GM21367 (cell line): Measurements from ENCODE around the gene WDR20.

Source experiments
- ATAC-seq: cut with Tn5 transposase; IDR thresholded peaks from one replicate; pipeline ENCODE4 v1.9.1; 2021; ENCODE audit not compliant: unreplicated experiment

Gene WDR20

DNA sequence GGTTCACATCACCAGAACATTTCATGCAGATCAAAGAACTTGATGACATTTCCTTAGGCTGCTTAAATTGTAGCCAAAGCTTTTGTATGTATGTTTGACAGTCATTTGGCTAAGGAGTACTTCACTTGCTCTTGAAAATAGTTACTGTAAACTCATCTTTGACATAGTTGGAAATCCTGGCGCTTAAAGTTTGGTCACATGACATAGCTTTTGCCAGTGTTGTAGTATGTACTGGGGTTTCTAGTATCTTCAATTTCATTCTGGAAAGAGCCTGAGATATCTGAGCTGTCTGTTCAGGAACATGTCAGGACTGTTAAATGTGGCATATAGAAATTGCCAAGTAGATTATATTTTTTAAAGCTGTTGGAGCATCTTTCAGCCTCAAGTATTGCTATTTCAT is 55.7 kb downstream of the WDR20 start:
- ATAC-seq, result no peak

DNA sequence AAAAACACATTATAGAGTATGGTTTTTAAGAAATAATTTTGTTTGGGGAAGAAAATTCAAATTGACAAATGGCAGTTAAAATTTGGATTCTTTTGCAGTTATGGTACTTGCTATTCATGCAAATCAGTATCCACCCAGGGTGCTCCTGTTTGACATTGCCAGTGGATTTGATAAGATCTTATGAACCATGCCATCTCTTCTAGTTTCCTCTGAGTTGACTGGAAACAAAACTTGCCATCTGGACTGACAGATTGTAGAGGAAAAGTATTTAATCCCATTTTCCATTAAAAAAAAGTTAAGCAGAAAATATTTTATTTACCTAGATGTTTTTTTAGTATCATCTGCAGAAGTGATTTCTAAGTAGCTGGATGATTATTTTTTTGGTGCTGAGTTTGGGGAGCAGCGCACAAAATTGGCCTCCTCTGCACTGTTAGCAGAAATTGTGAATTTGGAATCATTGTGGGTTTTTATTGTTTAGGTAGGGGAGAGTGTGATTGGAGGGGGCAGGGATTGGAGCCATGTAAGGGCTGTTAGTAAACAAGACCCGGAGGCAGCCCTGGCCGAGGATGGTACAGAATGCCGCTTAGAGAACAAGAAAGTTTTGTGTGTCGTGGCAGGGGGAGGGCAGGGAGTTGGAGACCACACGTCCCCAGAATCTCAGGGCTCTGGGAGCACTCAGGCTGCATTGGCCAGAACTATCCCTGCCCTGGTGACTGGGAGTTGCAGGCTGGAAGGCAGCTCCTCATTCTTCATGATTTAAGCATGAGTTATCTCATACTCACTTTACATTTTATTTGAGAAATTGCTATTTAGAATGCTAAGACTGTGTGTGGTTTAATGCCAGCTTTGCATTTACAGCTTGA is 56.6 kb downstream of the WDR20 start:
- ATAC-seq, result no peak

DNA sequence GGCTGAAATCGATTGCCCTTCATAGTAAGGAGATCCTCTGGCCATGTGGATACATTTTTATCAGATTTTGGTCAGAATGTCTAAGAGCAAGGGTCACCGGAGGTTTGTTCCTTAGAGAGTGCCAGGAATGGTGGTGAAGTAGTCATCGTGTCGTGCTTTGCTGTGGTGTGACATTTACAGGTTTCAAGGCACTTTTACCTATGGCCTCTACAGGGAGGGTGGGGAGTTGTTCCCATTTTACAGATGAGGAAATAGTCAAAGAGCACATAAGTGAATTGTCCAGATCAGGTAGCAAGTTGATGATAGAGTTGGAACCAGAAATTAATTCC is 57.2 kb downstream of the WDR20 start:
- ATAC-seq, result no peak

DNA sequence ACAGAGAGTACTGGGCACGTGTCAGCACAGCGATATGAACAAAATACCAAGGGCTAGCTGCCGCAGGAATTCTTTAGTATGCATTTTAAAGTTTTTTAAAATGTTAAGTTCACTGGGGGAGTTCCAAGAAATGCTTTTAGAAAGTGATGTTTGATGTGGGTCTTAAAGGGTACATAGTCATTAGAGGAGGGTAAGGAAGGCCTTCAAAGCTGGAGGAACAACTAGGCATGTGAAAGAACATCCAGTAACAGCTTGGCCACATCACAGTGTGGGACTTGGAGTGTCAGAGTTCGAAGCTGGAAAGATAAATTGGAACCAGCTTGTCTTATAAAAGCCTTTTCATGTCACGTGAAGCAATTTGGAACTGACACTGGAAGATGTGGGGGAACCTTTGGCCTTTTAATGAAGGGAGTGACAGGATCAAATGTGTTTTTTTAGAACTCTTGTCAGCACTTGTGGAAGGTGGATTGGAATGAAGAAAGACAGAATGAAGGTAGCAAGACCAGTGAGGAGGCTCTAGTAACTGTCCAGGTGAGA is 57.7 kb downstream of the WDR20 start:
- no peak for ATAC-seq

DNA sequence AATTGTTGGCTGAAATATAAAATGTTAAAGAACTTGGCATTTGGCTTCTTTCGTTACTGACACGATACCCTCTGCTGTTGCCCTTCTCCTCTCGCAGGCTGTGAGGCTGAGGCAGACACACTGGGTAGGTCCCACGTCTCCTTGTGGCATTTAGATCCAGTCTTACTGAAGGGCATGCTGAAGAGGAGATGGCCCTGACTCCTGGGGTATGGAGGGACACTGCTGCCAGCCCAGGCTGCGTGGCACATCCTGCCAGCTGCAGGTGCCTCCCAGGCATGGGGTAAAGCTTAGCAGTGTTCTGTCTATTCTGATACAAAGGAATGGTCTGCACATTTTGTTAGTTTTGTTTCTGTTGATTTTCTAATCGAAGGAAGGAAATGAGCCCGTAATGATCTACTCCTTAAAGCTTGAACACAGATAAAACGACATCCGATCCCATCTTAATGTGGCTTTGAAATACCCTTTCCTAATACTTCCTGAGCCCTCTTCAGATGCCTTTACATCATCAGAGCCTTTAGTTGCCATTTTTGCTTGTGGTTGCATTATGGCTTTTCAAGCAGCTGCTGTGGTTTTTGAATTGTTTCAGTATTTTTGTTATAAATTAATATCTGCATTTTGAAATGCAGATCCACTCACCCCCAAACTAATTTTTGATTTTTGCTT is 61.1 kb downstream of the WDR20 start:
- no peak for ATAC-seq

DNA sequence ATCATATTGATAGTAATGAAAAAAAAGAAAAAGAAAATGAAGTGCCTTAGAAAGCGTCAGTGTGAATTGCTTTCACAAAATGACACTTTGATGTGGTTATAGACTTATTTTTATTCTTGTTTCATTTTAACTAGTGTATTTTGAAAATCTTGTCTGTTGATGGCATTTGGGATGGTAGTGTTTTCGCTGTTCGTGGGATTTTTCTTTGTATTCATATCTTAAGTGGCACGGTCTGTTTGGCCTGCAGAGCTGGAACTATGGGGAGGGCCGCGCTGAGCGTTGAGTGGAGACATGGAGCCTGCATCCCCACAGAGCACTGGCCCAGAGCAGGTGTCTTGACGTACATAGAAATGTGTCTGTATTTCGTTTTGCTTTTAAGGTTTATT is 61.6 kb downstream of the WDR20 start:
- no peak for ATAC-seq

DNA sequence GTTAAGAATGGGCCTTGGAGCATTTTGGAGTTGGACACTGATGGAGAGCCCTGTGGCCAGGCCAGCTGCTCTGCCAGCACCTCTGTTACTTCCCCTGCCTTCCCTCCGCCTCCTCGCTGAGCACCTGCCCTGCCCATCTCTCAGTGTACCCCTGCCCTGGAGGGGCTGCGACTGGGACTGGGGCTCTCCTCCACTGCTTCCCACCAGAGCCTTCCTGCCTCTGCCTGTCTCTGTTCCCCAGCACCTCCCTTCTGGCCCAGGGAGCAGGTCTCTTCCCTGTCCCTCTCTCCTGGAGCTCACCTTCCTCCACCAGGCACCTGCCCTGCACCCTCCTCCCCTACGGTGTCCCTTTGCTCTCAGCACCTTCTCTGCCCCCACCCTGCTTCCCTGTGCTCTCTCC is 62.1 kb downstream of the WDR20 start:
- ATAC-seq, result no peak

DNA sequence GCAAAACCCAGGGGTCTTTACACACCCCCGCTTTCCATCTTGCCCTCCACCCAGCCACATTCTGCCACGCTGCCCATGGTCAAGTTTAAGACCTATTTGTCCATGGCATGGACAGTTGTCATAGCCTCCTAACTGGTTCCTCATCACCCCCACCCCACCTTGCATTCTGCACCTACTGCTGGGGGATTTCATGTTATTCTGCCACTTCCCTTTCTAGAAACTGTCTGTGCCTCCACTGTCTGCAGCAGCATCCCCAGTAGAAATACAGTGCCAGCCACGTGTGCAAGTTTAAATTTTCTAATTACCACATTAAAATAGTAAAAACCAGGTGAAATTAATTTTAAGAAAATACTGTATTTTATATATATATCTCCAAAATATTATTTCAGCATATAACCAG is 63.2 kb downstream of the WDR20 start:
- ATAC-seq, result no peak

DNA sequence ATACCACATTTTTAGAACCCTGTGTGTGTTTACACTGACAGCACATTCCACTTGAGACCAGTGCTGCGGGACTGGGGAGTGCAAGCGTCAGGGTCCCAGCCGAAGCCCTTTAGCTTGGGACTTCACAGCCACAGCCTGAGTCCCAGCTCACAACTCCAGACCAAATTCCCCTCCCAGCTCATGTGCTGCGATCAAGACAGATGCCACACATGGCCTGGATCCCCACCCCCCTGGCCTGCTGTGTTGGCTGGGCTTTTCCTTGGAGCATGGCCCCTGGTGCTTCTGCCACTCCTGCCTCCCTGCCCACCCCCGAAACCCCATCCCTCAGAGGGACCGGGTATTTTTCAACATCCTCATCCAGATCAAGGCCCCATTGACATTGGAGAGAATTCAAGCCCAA is 63.7 kb downstream of the WDR20 start:
- ATAC-seq, result no peak

DNA sequence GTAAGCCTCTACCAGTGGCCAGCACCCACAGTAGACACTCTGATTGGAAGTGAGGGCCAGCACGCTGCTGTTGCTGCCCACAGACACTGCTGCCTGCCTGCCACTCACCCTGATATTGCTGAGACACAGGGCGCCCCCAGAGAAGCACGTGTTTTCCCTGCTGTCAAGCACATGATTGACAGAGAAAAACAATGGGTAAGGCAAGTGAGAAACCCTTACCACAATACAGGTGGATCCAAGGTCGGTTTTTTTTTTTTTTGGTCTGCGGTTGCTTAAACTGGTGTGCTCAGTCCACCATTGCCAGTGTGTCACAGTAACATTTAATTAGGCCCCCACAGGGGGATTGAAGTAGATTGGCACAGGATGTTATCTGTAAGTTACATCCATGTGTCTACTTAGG is 65.9 kb downstream of the WDR20 start:
- ATAC-seq, result no peak

DNA sequence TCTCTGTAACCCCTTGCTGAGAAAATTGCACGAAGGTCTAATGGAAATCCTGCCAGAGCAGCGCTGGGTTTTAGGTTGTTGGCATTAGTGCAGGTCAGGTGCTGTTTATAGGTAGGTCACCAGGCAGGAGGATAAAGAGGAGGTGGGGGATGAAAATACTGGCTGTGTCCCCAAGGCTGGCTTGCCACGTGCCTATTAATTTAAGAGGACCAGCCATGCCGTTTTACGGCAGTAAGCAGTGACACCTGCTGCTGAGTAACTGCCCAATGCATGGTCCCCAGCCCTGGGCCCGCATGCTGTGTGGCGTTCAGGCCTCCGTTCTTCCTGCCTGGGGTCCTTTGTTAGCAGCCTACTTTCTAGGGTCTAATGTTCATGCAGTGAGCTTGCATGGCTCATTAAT is 67.2 kb downstream of the WDR20 start:
- ATAC-seq, result no peak

DNA sequence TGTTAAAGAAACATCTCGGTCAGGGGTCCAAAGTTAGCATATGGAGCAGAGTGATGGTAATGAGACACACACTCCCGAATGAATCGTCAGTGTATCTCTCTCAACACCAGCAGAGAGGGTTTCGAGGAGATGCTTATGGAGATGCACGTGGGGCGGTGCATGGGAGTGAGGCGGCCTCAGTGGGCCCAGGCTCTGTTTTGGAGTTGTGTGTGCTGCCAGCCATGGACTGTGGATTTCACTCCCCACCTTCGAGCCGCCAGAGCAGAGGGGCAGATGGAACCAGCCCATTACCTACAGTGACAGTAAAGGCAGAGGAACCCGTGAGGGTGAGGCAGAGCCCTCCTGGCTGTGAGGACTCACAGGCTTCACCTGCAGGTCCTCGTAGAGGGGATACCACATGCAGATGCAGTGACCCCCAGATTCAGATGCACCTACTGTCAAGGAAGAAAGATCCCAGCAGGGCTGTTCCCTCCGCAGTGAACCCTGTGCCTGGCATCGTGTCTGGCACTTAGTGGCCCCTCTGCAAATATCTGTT is 68.2 kb downstream of the WDR20 start:
- no peak for ATAC-seq

DNA sequence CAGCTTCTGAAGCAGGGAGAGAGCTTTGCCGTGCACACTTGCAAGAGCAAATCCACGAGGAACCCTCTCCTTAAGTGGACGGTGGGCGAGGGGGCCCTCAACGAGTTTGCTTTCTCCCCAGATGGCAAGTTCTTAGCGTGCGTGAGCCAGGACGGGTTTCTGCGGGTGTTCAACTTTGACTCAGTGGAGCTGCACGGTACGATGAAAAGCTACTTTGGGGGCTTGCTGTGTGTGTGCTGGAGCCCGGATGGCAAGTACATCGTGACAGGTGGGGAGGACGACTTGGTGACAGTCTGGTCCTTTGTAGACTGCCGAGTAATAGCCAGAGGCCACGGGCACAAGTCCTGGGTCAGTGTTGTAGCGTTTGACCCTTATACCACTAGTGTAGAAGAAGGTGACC is 69.0 kb downstream of the WDR20 start:
- ATAC-seq, result no peak

DNA sequence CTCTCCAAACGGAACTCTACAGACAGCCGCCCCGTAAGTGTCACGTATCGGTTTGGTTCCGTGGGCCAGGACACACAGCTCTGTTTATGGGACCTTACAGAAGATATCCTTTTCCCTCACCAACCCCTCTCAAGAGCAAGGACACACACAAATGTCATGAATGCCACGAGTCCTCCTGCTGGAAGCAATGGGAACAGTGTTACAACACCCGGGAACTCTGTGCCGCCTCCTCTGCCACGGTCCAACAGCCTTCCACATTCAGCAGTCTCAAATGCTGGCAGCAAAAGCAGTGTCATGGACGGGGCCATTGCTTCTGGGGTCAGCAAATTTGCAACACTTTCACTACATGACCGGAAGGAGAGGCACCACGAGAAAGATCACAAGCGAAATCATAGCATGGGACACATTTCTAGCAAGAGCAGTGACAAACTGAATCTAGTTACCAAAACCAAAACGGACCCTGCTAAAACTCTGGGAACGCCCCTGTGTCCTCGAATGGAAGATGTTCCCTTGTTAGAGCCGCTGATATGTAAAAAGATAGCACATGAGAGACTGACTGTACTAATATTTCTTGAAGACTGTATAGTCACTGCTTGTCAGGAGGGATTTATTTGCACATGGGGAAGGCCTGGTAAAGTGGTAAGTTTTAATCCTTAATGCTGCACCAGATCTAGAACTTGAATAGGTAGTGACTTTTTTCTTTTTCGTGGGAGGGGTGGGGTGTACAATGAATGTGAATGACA is 69.7 kb downstream of the WDR20 start:
- ATAC-seq, result no peak

DNA sequence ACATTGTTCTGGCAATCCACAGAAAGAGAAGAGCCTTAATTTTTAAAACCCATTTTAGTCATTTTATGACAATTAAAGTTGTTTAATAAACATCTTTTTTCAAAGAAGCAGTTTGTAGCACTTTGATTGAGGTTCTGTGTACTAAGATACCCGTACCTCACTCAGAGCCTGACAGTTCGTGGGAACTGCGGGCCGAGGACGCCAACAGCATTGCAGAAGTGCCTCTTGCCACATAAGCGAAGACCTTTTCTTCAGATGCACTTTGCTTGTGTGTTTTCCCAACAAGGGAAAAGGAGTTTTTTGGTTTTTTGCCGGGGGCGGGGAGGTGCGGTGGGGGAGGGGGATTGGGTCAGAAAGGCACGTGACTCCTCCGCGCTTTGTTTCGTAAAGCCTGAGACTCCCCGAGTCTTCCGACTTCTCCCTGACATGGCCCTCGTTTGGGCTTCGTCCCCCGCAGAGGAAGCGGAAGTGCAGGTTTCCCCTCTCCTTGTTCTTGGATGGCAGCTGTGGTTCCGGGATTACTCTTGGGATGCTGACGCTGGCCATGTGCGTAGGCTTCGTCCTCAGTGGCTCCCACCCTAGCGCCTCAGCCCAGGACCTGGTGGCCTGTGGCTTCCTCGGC is 70.8 kb downstream of the WDR20 start:
- ATAC-seq, result no peak

DNA sequence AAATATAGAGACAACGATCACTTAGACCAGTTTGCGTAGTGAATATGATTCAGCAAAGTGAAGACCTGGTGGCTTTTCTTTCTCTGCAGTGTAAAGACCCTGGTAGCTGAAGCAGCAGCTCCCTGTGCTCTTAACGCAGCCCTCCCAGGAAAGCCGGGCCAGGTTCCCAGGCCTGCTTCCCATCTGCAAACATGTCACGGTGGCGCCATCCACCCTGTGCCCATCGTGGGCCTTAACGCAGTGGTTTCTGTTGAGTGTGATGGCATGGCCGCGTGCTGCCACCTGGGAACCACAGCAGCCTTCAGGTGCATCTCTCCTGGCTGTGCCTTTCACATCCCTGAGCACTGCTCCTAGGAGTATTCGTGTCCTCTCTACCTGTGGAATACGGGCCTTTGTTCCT is 71.5 kb downstream of the WDR20 start:
- no peak for ATAC-seq

DNA sequence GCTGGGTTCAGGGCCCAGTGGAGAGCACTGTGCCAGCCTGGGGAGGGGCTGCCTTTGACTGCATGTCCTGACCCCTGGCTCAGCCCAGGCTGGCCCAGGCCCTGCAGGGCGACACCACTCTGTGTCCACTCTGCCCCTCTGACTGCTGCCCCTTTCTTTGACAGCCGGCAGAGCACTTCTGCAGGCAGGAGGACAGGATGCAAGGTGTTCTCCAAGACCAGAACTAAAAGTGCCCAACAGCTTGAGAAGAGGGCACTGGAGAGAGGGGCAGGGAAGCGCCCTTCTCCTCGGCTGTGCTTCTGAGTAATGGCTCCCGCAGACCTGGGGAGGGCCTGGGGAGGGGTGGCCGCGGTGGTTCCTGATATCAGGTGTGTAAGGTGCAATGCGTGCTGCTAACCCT is 72.7 kb downstream of the WDR20 start:
- no peak for ATAC-seq

DNA sequence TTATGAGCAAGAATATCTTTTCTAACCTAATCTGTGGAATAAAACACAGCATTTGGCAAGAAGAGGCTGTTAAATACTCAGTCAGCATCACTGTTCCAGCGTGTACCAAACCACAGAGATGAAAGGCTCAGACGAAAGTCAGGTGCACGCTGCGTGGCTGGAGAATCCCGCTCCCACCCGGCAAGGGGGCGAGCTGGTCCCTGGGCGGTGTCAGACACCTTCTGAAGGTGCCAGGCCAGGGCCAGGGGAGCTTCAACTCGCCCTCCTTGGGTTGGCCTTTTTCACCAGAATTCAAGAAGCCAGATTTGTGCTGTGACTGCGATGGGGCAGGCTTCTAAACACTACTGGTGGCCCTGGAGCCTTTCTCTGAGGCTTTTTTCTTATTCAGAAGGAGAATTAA is 73.1 kb downstream of the WDR20 start:
- no peak for ATAC-seq

DNA sequence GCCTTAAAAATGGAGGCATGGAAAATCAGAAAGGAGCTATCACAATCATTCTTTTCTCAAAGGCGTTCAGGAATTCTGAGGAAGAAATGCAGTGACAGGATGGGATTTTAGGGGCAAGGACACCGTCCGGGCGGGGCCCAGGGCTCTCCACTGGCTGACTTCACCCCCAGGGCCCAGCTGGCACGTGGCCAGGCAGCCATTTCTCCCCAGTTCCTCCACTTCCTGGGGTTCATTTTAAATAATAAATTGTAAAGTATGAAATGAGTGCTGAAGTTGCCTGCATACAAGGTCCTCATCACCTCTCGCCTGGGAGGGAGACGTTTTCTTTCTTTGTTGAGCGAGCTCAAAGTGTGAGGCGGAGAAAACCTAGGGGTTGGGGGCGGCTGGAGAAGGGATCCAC is 73.8 kb downstream of the WDR20 start:
- no peak for ATAC-seq

DNA sequence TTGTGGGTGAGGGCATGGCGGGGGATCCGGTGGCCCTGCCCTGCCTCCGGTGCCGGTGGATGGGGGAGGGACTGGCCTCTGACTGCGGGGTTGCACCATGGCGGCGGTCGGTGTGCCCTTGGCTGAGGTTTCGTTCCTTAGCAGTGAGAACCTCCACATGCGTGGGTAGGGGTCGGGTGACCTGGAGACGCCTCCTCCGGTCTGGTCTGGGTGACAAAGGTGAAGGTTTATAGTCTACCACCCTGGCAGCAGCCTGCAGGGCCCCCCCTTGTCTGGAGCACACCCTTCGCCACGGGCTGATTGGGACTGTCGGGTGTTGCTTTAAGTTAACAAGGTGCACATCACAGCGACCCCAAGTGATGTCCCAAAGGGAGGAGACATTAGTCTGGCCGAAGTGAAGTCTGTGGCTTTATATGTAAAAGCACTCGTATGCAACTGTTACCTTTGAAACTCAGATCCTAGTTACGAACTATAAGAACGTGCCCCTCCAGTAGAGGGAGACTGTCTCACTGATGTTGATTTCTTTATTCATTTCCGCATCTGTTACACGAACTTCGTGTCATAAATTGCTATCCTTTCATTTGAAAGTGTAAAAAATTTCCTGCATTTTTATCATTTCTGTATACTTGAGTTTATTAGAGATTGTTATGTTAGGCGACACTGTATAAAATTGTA is 74.4 kb downstream of the WDR20 start:
- no peak for ATAC-seq

DNA sequence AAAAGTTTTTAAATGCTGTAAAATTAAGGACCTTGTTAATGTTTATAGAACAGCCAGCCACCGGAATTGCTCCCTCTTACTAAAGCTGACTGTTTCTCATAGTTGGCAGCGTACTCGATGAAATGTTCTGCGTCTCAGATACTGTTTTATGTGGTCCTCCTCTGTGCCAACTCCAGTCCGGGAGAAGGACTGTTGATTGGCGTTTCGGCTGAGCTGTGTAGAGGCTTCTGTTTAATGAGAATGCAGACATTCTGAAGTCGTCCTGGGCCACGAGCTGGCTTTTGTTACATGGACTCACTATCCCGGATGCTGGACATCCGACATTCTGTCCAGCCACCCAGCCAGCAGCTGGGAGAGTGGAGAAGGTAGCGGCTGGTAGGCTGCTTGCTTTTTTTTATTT is 75.4 kb downstream of the WDR20 start:
- ATAC-seq, result no peak
